Peyer's patch (tissue), 4 donors: ENCODE data around the gene CAPNS2.

Experiments used
- POLR2A ChIP-seq, 2 donors: fragments of 450-650 bp; IDR thresholded peaks; one replicate each; pipeline ENCODE4 v1.5.1; 2017; ENCODE audit warnings: antibody characterized with exemption in 2 of 2, mild to moderate bottlenecking in 2 of 2, moderate library complexity in 2 of 2
- TF ChIP-seq, protein P1 (sequence below), 6 experiments: fragments of 450-650 bp in 4 of 6; fragments of 200-600 bp in 2 of 6; sonication (generic) in 1 of 6; IDR thresholded peaks; one replicate each; pipeline ENCODE4 v1.5.1; 2017 to 2019; ENCODE audit warnings: antibody characterized with exemption in 6 of 6, mild to moderate bottlenecking in 3 of 6, moderate library complexity in 1 of 6

DNA sequence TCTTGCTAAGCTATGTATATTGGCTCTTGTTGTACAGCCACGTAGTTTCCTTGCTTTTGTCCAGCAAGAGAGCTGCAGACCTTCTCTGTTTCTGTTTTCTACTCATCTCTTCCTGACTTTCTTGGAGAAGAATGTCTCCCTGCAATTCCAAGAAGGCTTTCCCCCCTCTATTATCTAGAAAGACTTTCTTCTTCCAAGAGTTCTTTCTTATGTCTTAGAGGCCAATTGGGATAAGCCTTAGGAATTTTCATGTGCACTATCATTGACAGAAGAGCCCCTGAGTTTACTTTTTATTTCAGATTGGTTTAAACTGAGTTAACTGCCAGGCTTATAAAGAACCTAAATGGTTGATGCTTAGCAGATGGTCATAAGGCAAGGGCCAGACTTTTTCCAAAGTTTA lies 9.0 kb downstream of the CAPNS2 start:
- TF ChIP-seq, protein P1, sequence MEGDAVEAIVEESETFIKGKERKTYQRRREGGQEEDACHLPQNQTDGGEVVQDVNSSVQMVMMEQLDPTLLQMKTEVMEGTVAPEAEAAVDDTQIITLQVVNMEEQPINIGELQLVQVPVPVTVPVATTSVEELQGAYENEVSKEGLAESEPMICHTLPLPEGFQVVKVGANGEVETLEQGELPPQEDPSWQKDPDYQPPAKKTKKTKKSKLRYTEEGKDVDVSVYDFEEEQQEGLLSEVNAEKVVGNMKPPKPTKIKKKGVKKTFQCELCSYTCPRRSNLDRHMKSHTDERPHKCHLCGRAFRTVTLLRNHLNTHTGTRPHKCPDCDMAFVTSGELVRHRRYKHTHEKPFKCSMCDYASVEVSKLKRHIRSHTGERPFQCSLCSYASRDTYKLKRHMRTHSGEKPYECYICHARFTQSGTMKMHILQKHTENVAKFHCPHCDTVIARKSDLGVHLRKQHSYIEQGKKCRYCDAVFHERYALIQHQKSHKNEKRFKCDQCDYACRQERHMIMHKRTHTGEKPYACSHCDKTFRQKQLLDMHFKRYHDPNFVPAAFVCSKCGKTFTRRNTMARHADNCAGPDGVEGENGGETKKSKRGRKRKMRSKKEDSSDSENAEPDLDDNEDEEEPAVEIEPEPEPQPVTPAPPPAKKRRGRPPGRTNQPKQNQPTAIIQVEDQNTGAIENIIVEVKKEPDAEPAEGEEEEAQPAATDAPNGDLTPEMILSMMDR (IDR thresholded peaks at IDR 0.05) = no peak
- no peak for TF ChIP-seq POLR2A (IDR thresholded peaks at IDR 0.05)
